NCI-H1694 treated with DMSO at 0.1 percent for 48 hours (cell line): ENCODE results near the gene LHFPL4.
"Not testable (repeated sequence)": the region's sequence is repeated elsewhere in the genome, so short reads cannot be mapped to it uniquely, and the experiment has no call there.

Source experiments
- DNase-seq: peaks from one replicate; lab custom pipeline; 2025; lab: John Stamatoyannopoulos, UW

Gene LHFPL4

GRCh38 chr3:9553021-9553947 lies at the start of gene LHFPL4:
Gene LHFPL4, minus strand, starts transcription at chr3:9553822. Its CDS starts 1,143 bp downstream, at chr3:9552679.
- no peak for DNase-seq

DNA sequence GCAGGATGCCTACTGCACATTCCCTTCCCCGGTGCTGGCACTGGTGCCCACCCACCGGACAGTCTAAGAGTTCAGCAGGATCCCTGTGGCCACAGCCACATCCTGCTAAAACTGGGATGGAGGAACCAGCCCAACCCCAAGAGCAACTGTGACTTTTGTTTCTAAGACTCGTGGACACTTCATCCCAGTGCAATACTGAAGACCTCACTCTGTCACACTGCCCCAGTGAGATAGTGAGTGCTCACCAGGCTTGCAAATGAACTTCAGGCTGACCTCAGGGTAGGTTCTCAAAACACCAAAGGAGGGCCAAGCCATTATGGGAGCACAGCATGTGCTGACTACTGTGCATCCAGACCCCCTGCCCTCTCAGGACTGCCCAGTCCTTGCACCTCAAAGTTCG lies 49.0 kb upstream of the LHFPL4 start:
- no peak for DNase-seq

DNA sequence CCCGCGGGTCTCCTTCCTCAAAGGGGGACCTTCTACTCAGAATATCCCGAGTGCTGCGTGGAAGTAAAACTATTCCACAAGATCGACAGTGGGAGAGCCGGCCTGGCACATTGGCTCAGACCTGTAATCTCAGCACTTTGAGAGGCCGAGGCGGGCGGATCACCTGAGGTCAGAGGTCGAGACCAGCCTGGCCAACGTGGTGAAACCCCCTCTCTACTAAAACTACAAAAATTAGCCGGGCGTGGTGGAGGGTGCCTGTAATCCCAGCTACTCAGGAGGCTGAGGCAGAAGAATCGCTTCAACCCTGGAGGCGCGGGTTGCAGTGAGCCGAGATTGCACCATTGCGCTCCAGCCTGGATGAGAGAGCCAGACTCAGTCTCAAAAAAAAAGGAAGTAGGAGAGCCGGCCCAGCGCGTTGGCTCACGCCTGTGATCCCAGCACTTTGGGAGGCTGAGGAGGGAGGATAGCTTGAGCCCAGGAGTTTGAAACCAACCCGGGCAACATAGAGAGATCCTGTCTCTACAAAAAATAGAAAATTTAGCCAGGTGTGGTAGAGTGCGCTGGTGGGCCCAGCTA lies 47.5 kb upstream of the LHFPL4 start:
- not testable (repeated sequence) for DNase-seq

DNA sequence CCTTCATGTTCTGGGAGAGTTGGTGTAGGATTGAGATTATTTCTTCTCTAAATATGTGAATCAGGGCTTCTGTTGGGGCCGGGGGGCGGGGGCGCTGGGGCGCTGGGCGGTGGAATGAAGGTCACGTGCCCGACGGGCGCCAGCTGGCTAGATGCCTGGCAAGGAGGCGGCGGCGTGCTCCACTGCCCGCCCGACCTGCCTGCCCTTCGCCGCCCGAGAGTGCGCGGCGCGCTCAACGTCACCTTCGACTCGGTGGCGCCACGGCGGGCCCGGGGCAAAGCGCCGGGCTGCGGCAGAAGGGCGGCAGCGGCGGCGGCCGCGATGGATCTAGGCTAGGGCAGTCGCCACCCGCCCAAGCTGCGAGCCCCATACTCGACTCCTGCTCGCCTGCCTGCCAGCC lies 47.0 kb upstream of the LHFPL4 start:
- DNase-seq, result no peak

DNA sequence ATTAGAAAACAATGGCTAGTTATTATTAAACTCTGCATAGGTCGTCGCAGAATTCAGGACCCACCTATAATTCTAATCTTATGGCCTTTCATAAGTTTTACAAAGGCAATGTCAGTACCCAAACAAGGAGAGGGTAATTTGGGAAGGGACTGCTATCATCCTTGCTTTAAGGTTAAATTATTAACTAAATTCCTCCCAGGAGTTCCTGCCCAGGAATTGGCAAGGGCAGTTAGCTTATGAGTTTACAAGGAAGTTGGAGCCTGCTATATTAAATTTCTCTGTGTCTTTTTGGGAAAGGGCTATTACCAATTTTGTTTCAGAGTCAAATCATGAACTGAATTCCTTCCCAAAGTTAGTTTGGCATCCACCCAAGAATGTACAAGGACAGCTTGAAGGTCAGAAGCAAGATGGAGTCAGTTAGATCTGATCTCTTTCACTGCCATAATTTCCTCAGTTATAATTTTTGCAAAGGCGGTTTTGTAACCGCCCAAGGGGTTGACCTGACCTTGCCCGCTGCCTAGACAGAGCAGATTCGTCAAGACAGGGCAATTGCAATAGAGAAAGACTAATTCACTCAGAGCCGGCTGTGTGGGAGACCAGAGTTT lies 45.3 kb upstream of the LHFPL4 start:
- DNase-seq, result no peak

DNA sequence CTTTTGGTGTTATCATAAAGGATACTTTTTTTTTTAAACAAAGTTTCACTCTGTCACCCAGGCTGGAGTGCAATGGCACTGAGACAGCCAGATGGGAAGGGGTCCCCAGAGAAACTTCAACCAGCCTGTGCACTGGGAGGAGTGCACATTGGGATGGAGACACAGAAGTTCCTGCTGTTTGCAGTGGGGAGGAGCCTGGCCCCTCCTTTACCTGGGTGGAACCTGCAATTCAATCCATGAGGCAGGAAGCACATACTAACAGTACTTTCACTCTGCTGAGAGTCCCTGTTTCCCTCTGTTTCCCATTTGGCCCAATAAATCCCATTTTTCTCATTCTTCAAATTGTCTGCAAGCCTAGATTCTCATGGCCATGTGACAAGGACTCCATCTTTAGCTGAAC lies 42.3 kb upstream of the LHFPL4 start:
- DNase-seq, result no peak

DNA sequence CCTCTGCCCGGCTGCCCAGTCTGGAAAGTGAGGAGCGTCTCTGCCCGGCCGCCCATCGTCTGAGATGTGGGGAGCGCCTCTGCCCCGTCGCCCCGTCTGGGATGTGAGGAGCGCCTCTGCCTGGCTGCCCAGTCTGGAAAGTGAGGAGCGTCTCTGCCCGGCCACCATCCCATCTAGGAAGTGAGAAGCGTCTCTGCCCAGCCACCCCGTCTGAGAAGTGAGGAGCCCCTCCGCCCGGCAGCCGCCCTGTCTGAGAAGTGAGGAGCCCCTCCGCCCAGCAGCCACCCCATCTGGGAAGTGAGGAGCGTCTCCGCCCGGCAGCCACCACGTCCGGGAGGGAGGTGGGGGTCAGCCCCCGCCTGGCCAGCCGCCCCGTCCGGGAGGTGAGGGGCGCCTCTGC lies 38.2 kb upstream of the LHFPL4 start:
- not testable (repeated sequence) for DNase-seq

GRCh38 chr3:9590282-9590791 lies 36.7 kb upstream of the LHFPL4 start:
- DNase-seq, result no peak

DNA sequence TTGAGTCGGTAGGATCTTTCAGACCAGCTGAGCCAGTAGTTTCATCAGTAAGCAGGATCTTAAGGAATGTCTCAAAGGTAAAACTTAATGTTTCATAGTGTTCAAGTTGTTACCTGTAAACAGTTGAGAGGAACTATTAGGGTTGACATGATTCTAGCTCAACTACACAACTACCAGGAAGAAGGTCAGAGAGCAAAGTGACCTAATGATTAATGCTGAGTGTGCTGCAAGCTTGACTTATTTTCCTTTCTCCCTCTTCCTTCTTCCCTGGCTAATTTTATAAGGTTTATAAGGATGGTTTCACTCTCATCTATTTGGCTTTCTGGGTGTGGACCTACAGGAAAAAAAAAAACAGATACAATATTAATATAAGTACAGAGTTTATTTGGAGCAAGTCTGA lies 30.2 kb upstream of the LHFPL4 start:
- no peak for DNase-seq

DNA sequence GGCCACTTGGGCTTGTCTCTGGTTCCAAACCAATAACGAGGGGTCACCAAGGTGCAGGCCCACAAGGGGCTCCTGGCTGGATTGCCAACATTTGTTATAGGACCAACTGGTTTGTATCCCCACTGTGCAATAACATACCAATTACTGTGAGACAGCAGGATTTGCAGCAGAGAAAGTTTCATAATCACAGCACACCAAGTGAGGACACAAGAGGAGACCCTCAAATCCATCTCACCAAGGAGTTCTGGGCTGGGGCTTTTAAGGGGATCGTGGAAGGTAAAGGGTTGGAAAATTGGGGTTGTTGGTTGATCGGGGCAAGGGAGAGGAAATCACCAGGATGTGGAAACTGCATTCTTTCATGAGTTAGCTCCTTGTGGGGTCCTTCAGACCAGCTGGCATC lies 29.7 kb upstream of the LHFPL4 start:
- no peak for DNase-seq

GRCh38 chr3:9582332-9582731 lies 28.7 kb upstream of the LHFPL4 start:
- DNase-seq, result no peak

- DNase-seq, result no peak
These were observed 28.1 kb upstream of the LHFPL4 start for GRCh38 chr3:9581742-9582141.

- DNase-seq, result no peak
These were observed 15.4 kb upstream of the LHFPL4 start for GRCh38 chr3:9569054-9569453.

- DNase-seq, result no peak
These were observed 11.7 kb upstream of the LHFPL4 start for GRCh38 chr3:9565316-9565715.

- no peak for DNase-seq
These were observed 10.2 kb upstream of the LHFPL4 start for GRCh38 chr3:9563851-9564250.

- DNase-seq, result not testable (repeated sequence)
These were observed 6.4 kb upstream of the LHFPL4 start for GRCh38 chr3:9560056-9560455.

DNA sequence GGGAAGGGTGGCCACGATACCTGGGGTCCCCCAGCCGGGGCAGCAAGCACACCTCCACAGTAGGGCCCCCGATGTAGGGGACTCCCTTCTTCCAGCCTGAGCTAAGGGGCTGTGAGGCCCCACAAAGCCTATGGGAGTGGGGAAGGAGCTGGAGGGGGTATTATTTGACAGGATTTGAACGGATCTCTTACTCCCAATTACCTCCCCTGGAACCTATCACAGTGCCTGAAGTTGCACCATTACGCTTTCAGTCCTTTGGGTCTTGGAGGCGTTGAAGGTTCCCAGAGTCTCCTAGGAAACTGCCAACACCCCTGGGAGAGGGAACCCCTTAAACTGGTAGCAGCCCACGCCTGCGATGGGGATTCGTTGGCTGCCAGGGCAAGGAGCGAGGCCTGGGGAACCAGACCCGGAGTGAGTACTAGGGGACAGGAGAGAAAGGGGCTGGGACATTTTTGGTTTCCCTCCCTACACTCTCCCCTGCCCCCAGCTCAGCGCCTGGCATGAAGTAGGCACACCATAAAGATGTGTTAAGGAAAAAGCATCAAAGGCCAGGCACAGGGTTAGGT lies 409 bp upstream of the LHFPL4 start:
- no peak for DNase-seq

DNA sequence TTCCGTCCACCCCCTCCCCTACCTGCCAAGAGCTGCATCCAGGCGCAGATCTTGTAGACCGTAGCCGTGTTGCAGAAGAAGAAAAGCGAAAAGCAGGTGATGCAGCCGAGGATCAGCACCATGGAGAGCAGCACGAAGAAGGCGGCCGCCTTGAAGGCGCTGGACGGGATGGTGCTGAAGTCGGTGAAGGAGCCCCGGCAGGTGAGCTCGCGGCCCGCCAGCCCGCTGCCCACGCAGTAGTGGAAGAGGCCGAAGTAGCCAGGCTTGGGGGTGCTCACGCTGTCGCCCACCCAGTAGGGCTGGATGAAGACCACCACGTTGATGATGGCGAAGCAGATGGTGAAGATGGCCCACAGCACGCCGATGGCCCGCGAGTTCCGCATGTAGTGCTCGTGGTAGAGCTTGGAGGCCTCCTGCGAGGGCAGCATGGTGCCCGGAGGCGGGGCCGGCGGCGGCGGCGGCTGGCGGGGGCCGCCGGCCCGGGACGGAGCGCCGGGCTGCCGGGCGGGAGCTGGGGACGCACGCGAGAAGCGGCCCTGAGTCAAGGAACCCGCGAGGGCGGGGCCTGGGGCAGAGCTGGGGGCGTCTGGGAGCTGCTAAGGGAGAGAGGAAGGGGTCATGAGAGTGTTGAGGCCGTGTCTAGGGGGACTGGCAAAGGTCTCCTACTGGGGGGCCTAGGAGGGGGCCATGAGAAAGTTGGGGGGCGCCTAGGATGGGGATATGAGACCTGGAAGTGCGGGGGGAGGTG lies 1.2 kb downstream of the LHFPL4 start:
- DNase-seq, result no peak

GRCh38 chr3:9550999-9551398 lies 2.6 kb downstream of the LHFPL4 start:
- no peak for DNase-seq

DNA sequence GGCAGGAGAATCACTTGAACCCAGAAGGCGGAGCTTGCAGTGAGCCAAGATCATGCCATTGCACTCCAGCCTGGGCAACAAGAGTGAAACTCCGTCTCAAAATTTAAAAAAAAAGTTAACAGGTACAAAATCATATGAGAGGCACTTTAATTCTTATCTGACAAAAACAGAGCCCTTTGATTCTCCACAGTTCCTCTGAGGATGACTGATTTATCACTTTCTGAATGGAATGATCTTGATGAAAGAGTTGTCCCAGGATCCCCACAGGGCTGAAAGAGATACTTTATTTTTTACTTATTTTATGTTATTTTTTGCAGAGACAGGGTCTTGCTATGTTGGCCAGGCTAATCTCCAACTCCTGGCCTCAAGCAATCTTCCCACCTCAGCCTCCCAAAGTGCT lies 4.0 kb downstream of the LHFPL4 start:
- no peak for DNase-seq

DNA sequence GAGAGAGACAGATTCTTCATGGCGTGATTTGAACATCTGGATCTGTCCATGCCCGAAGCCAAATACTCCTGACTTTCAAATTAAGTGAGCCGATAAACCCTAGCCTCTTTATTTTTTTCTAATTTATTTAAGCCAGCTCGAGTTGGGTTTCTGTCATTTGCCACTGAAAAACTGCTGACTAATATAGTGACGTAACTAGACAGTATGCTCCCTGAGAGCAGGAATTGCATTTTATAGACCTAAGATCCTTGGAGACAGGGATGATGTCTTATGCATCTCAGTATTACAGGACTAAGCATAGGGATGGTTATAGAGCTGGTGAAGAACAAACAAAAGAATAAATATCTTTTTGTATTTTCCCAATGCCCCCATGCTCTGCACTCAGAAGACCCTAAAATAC lies 4.6 kb downstream of the LHFPL4 start:
- no peak for DNase-seq

- no peak for DNase-seq
These were observed 11.4 kb downstream of the LHFPL4 start for GRCh38 chr3:9542182-9542581.
